CD4-positive, alpha-beta T cell (primary cell): ENCODE measurements around the gene PRKAA2. TPM values are rescaled to one million over a fixed set of nuclear protein-coding genes. Genes with fewer than 3 reads are reported as not detected.
A peak's percentile ranks its signal among the peaks of the same experiment; 100 is the strongest.

Experiments
- ATAC-seq: fragments of 200-7000 bp; cut with Tn5 transposase; one replicate; pipeline ENCODE4 v1.10.0; 2022; ENCODE audit warnings: mild to moderate bottlenecking; ENCODE audit not compliant: poor library complexity
- CTCF ChIA-PET: fragments of 350-600 bp; sonication (Branson Sonifier 250); formaldehyde crosslinking; loops from one replicate; lab custom pipeline; 2021; ENCODE audit warnings: antibody characterized with exemption, inconsistent platforms; lab: Charles Lee
- POLR2A ChIA-PET: fragments of 350-600 bp; sonication (Branson Sonifier 250); formaldehyde crosslinking; loops from one replicate; lab custom pipeline; 2021; ENCODE audit warnings: antibody characterized with exemption, inconsistent platforms; lab: Charles Lee
- DNase-seq, 14 experiments: peaks; one replicate each; pipeline ENCODE4 v3.0.0-alpha.2; 2013 to 2020; ENCODE audit warnings: mixed read lengths in 2 of 14
- H3K27ac ChIP-seq, 2 donors: one replicate each; pipeline versions ENCODE4 v1.5.1 to v1.7.0; 2013; ENCODE audit warnings: low read length in 2 of 2, low read depth in 1 of 2, mild to moderate bottlenecking in 1 of 2
- H3K27me3 ChIP-seq, 2 experiments: 1 replicate in 1 of 2; 2 replicates in 1 of 2; pipeline versions ENCODE4 v1.6.1 to v1.7.0; 2013; ENCODE audit warnings: low read length in 2 of 2, control low read depth in 1 of 2, mild to moderate bottlenecking in 1 of 2, moderate library complexity in 1 of 2; ENCODE audit not compliant: insufficient read depth in 2 of 2, control insufficient read depth in 1 of 2
- H3K36me3 ChIP-seq: one replicate; pipeline ENCODE4 v1.6.1; 2013; ENCODE audit warnings: low read length, control low read depth; ENCODE audit not compliant: insufficient read depth
- H3K4me1 ChIP-seq: one replicate; pipeline ENCODE4 v1.6.1; 2013; ENCODE audit warnings: low read length, control low read depth; ENCODE audit not compliant: insufficient read depth
- H3K4me3 ChIP-seq: one replicate; pipeline ENCODE4 v1.5.1; 2013; ENCODE audit warnings: mild to moderate bottlenecking, low read length, moderate library complexity
- H3K9me3 ChIP-seq, 2 experiments: 1 replicate in 1 of 2; 2 replicates in 1 of 2; pipeline versions ENCODE4 v1.6.1 to v1.7.0; 2013; ENCODE audit warnings: low read length in 2 of 2, mild to moderate bottlenecking in 2 of 2, control low read depth in 1 of 2, moderate library complexity in 1 of 2; ENCODE audit not compliant: control insufficient read depth in 1 of 2, insufficient read depth in 1 of 2
- H3K27ac Mint-ChIP-seq: one replicate; pipeline ENCODE4 v1.8.0; 2020; ENCODE audit warnings: mixed read lengths
- H3K27me3 Mint-ChIP-seq: one replicate; pipeline ENCODE4 v1.8.0; 2021; ENCODE audit warnings: mixed read lengths
- H3K36me3 Mint-ChIP-seq: one replicate; pipeline ENCODE4 v1.8.0; 2021; ENCODE audit warnings: low read depth, mixed read lengths
- H3K4me1 Mint-ChIP-seq: one replicate; pipeline ENCODE4 v1.8.0; 2021; ENCODE audit warnings: low read depth, mixed read lengths
- H3K4me3 Mint-ChIP-seq: one replicate; pipeline ENCODE4 v1.8.0; 2020; ENCODE audit warnings: mild to moderate bottlenecking, mixed read lengths
- H3K9me3 Mint-ChIP-seq: one replicate; pipeline ENCODE4 v1.8.0; 2020; ENCODE audit warnings: mixed read lengths
- intact Hi-C, 2 experiments: fragments of 100-400 bp; cut with DNase I in 1 of 2; cut with micrococcal nuclease in 1 of 2; formaldehyde crosslinking; loops; one replicate each; pipeline versions ENCODE4 v1.15.1 to v1.9.0; 2023 to 2025; cut with DNase I, micrococcal nuclease
- total RNA-seq, 174 experiments: library from RNA in 2 of 174; stranded (reverse) in 2 of 174; gene quantifications; one replicate each; pipeline ENCODE4 v1.2.3 and lab custom pipeline; 2021 to 2026
- TF ChIP-seq, protein P1 (sequence below): fragments of 200-600 bp; IDR thresholded peaks from one replicate; pipeline ENCODE4 v1.8.0; 2022; ENCODE audit warnings: antibody characterized with exemption, mild to moderate bottlenecking

The PRKAA2 gene
- total RNA-seq, 2 experiments from 2014 or later, result not detected

GRCh38 chr1:56639211-56639610, 5.9 kb upstream of the PRKAA2 start:
- Mint-ChIP-seq H3K36me3 (no peaks in the 10 kb centered on the region), H3K9me3 (no peaks in the 10 kb centered on the region), H3K4me3 (no peak overlapping the region), H3K4me1 (no peaks in the 10 kb centered on the region), H3K27ac (no peak overlapping the region), H3K27me3 (peaks cover 25% of the 10 kb centered on the region)
- H3K9me3 ChIP-seq, result no peaks in the 10 kb centered on the region
- H3K27me3 ChIP-seq, result peaks cover 8 to 18% of the 10 kb centered on the region in 2 experiments
- ATAC-seq (no peak), DNase-seq (no peak)
- intact Hi-C loops, result no loop called here
- TF ChIP-seq, protein P1, sequence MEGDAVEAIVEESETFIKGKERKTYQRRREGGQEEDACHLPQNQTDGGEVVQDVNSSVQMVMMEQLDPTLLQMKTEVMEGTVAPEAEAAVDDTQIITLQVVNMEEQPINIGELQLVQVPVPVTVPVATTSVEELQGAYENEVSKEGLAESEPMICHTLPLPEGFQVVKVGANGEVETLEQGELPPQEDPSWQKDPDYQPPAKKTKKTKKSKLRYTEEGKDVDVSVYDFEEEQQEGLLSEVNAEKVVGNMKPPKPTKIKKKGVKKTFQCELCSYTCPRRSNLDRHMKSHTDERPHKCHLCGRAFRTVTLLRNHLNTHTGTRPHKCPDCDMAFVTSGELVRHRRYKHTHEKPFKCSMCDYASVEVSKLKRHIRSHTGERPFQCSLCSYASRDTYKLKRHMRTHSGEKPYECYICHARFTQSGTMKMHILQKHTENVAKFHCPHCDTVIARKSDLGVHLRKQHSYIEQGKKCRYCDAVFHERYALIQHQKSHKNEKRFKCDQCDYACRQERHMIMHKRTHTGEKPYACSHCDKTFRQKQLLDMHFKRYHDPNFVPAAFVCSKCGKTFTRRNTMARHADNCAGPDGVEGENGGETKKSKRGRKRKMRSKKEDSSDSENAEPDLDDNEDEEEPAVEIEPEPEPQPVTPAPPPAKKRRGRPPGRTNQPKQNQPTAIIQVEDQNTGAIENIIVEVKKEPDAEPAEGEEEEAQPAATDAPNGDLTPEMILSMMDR, result no peak
- no peak overlapping the region for H3K27ac ChIP-seq
- CTCF ChIA-PET, result no interaction called here
- H3K36me3 ChIP-seq, result no peaks in the 10 kb centered on the region
- H3K4me1 ChIP-seq, result no peaks in the 10 kb centered on the region
- no peak overlapping the region for H3K4me3 ChIP-seq
- POLR2A ChIA-PET, result no interaction called here

DNA sequence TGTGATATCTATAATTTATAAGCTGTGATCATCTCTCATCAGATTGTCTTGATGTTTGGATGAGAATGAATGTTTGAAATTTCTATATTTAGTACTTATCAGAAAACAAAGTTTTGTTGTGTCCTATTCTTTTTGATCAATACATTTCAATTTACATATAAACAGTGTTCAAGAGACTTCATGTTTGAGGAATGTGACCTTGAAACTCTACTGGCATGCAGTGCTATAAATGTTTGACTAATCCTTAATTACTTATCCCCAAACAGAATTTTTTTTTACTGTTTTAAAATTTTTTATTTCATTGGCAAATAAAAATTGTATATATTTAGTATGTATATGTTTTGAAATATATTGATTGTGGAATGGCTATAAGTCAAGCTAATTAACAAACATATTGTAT, 1.5 kb upstream of the PRKAA2 start:
- Mint-ChIP-seq H3K27ac (no peak overlapping the region), H3K4me1 (peaks cover 5% of the 10 kb centered on the region), H3K4me3 (peak overlapping the region; percentile 35), H3K9me3 (no peaks in the 10 kb centered on the region), H3K27me3 (peaks cover 61% of the 10 kb centered on the region), H3K36me3 (no peaks in the 10 kb centered on the region)
- Histone ChIP-seq H3K27me3 (peaks cover 17 to 46% of the 10 kb centered on the region in 2 experiments), H3K9me3 (peaks cover 0 to 4% of the 10 kb centered on the region in 2 experiments), H3K36me3 (no peaks in the 10 kb centered on the region), H3K4me1 (no peaks in the 10 kb centered on the region), H3K4me3 (no peak overlapping the region), H3K27ac (no peak overlapping the region)
- DNase-seq, result no peak
- intact Hi-C loops, result no loop called here
- TF ChIP-seq, protein P1, result no peak
- POLR2A ChIA-PET, result no interaction called here
- CTCF ChIA-PET, result no interaction called here
- ATAC-seq, result no peak

- DNase-seq (no peak), ATAC-seq (no peak)
- TF ChIP-seq, protein P1, result no peak
- Histone ChIP-seq H3K9me3 (peaks cover 0 to 4% of the 10 kb centered on the region in 2 experiments), H3K36me3 (no peaks in the 10 kb centered on the region), H3K27me3 (peaks cover 17 to 51% of the 10 kb centered on the region in 2 experiments), H3K4me3 (no peak overlapping the region), H3K4me1 (no peaks in the 10 kb centered on the region), H3K27ac (no peak overlapping the region)
- Mint-ChIP-seq H3K36me3 (no peaks in the 10 kb centered on the region), H3K9me3 (no peaks in the 10 kb centered on the region), H3K4me1 (peaks cover 5% of the 10 kb centered on the region), H3K27ac (no peak overlapping the region), H3K27me3 (peaks cover 68% of the 10 kb centered on the region), H3K4me3 (peak overlapping the region; percentile 35)
- intact Hi-C loops, result no loop called here
- POLR2A ChIA-PET, result no interaction called here
- CTCF ChIA-PET, result no interaction called here
These were observed 823 bp upstream of the PRKAA2 start for GRCh38 chr1:56644064-56644918.
